Measurements from ENCODE around the gene KIF16B.

- TF ChIP-seq, protein P1, sequence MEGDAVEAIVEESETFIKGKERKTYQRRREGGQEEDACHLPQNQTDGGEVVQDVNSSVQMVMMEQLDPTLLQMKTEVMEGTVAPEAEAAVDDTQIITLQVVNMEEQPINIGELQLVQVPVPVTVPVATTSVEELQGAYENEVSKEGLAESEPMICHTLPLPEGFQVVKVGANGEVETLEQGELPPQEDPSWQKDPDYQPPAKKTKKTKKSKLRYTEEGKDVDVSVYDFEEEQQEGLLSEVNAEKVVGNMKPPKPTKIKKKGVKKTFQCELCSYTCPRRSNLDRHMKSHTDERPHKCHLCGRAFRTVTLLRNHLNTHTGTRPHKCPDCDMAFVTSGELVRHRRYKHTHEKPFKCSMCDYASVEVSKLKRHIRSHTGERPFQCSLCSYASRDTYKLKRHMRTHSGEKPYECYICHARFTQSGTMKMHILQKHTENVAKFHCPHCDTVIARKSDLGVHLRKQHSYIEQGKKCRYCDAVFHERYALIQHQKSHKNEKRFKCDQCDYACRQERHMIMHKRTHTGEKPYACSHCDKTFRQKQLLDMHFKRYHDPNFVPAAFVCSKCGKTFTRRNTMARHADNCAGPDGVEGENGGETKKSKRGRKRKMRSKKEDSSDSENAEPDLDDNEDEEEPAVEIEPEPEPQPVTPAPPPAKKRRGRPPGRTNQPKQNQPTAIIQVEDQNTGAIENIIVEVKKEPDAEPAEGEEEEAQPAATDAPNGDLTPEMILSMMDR (IDR thresholded peaks at IDR 0.05): no peak
- TF ChIP-seq REST (IDR thresholded peaks at IDR 0.05; ENCODE audit: insufficient read depth in 1 of 2, low read depth in 2 of 2, low read length in 1 of 2) (no peak), POLR2AphosphoS5 (IDR thresholded peaks at IDR 0.05; ENCODE audit: low read depth, low read length) (no peak), TCF7L2 (IDR thresholded peaks at IDR 0.05; ENCODE audit: low read depth, low read length) (no peak), SIN3A (IDR thresholded peaks at IDR 0.05; ENCODE audit: borderline replicate concordance, insufficient read depth, low read depth, low read length) (no peak)
These were observed 327.0 kb downstream of the KIF16B start for GRCh38 chr20:16246291-16246690.
